ENCODE results near the gene TRIM41. TPM values are rescaled to one million over a fixed set of nuclear protein-coding genes. Genes with fewer than 3 reads are reported as not detected.

TRIM41 gene
- total and polyA plus RNA-seq, 2 of the 13 experiments (the other 11 are each of a cell fraction or from before 2014, with no cell fraction given): 10.2 to 16.7 TPM

DNA sequence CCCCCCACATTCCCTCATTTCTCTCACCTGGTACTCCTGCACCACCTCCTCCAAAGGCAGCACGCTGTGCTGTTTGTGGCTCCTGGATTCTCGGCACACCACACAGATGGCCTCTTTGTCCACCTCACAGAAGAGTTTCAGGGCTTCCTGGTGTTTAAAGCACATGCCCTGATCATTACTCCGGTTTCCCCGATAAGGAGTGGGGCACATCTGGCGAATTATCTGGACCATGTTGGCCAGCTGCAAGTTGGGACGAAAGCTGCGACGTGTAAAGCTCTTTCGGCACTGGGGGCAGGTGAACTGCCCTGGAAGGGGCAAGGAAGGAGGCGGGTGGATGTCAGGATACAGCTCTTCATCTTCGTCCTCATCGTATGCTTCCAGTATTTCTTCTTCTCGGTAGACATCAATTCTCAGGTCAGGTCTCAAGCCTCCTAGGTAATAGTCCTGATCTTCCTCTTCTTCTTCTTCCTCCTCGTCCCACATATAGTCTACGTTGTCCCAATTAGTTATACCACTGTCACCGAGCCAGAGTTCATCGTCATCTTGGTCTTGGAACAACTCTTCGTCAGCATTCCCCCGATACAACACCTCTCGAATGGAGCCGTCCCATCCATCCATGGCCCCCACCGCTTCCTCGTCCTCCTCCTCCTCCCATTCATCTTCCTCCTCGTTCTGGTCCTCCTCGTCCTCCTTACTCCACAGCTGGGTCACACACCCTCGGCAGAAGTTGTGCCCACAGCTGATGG is 37.1 kb downstream of the TRIM41 start (continued):
- TF ChIP-seq, protein P1, sequence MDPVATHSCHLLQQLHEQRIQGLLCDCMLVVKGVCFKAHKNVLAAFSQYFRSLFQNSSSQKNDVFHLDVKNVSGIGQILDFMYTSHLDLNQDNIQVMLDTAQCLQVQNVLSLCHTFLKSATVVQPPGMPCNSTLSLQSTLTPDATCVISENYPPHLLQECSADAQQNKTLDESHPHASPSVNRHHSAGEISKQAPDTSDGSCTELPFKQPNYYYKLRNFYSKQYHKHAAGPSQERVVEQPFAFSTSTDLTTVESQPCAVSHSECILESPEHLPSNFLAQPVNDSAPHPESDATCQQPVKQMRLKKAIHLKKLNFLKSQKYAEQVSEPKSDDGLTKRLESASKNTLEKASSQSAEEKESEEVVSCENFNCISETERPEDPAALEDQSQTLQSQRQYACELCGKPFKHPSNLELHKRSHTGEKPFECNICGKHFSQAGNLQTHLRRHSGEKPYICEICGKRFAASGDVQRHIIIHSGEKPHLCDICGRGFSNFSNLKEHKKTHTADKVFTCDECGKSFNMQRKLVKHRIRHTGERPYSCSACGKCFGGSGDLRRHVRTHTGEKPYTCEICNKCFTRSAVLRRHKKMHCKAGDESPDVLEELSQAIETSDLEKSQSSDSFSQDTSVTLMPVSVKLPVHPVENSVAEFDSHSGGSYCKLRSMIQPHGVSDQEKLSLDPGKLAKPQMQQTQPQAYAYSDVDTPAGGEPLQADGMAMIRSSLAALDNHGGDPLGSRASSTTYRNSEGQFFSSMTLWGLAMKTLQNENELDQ (CRISPR knock-in tag; IDR thresholded peaks at IDR 0.05; ENCODE audit: borderline replicate concordance): no peak
- TF ChIP-seq KDM5B (CRISPR knock-in tag; IDR thresholded peaks at IDR 0.05; ENCODE audit: borderline replicate concordance): 0 out of 2 replicates have a peak, but pooled peaks have one; percentile 5
- no peak; the same call in 1 of the 2 replicates for TF ChIP-seq NR1H2 (CRISPR knock-in tag; IDR thresholded peaks at IDR 0.05; ENCODE audit: borderline replicate concordance, low read depth)
- no peak for TF ChIP-seq CREM (IDR thresholded peaks at IDR 0.05)
- no peak for TF ChIP-seq CREM (CRISPR knock-in tag; IDR thresholded peaks at IDR 0.05)
- TF ChIP-seq ZNF326 (CRISPR knock-in tag; IDR thresholded peaks at IDR 0.05; ENCODE audit: borderline replicate concordance): no peak
- TF ChIP-seq, protein P2, sequence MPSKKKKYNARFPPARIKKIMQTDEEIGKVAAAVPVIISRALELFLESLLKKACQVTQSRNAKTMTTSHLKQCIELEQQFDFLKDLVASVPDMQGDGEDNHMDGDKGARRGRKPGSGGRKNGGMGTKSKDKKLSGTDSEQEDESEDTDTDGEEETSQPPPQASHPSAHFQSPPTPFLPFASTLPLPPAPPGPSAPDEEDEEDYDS (CRISPR knock-in tag; IDR thresholded peaks at IDR 0.05): no peak
- TF ChIP-seq SP2 (CRISPR knock-in tag; IDR thresholded peaks at IDR 0.05): no peak
- TF ChIP-seq MXI1 (IDR thresholded peaks at IDR 0.05; ENCODE audit: borderline replicate concordance, low read depth, low read length): no peak
- TF ChIP-seq, protein P3, sequence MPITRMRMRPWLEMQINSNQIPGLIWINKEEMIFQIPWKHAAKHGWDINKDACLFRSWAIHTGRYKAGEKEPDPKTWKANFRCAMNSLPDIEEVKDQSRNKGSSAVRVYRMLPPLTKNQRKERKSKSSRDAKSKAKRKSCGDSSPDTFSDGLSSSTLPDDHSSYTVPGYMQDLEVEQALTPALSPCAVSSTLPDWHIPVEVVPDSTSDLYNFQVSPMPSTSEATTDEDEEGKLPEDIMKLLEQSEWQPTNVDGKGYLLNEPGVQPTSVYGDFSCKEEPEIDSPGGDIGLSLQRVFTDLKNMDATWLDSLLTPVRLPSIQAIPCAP (CRISPR knock-in tag; IDR thresholded peaks at IDR 0.05; ENCODE audit: low read depth): no peak
- no peak; the same call in 1 of the 2 replicates for TF ChIP-seq ZNF441 (CRISPR knock-in tag; IDR thresholded peaks at IDR 0.05; ENCODE audit: borderline replicate concordance)
- no peak for TF ChIP-seq ZNF20 (CRISPR knock-in tag; IDR thresholded peaks at IDR 0.05)
- TF ChIP-seq SALL2 (CRISPR knock-in tag; IDR thresholded peaks at IDR 0.05): no peak
- no peak for TF ChIP-seq ZNF253 (CRISPR knock-in tag; IDR thresholded peaks at IDR 0.05; ENCODE audit: borderline replicate concordance)
- TF ChIP-seq JUND (CRISPR knock-in tag; IDR thresholded peaks at IDR 0.05): no peak
- 0 out of 2 replicates have a peak, but pooled peaks have one; percentile 37 for TF ChIP-seq BORCS8-MEF2B (CRISPR knock-in tag; IDR thresholded peaks at IDR 0.05)
- no peak for TF ChIP-seq CHD4 (IDR thresholded peaks at IDR 0.05; ENCODE audit: borderline replicate concordance, low read length)
- no peak for TF ChIP-seq KLF15 (CRISPR knock-in tag; IDR thresholded peaks at IDR 0.05; ENCODE audit: borderline replicate concordance)
- TF ChIP-seq HOXA3 (CRISPR knock-in tag; IDR thresholded peaks at IDR 0.05): no peak
- no peak for TF ChIP-seq GABPB1 (CRISPR knock-in tag; IDR thresholded peaks at IDR 0.05)
